Coronary artery (tissue), 2 donors: ENCODE results near the gene ZNF385B.
"Not testable (repeated sequence)": the region's sequence is repeated elsewhere in the genome, so short reads cannot be mapped to it uniquely, and the experiment has no call there.

ENCODE experiments used
- DNase-seq: peaks from one replicate; pipeline ENCODE4 v3.0.0-alpha.2; 2017; ENCODE audit warnings: low spot score
- H3K27ac ChIP-seq, 2 donors: fragments of 200-600 bp; sonication (generic); one replicate each; pipeline ENCODE4 v1.5.1; 2016 to 2019
- H3K4me3 ChIP-seq: fragments of 200-600 bp; sonication (generic); 2 replicates; pipeline ENCODE4 v1.5.1; 2016; ENCODE audit warnings: mild to moderate bottlenecking, moderate library complexity
- TF ChIP-seq, protein P1 (sequence below): fragments of 200-600 bp; sonication (generic); IDR thresholded peaks from one replicate; pipeline ENCODE4 v1.5.1; 2019; ENCODE audit warnings: antibody characterized with exemption

The ZNF385B gene

DNA sequence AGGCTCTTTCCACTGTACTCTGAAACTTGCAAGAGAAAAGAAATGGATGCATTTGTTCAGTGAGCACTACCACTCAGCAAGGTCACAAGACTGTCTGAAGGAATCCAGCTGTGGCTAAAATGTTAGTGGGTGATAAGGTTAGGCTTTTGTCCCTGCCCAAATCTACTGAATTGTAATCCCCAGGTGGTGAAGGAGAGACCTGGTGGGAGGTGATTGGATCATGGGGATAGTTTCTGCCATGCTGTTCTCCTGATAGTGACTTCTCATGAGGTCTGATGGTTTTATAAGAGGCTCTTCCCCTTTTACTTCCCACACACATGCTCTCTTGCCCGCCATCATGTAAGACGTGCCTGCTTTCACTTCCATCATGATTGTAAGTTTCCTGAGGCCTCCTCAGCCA is 68.2 kb downstream of the ZNF385B start:
- TF ChIP-seq, protein P1, sequence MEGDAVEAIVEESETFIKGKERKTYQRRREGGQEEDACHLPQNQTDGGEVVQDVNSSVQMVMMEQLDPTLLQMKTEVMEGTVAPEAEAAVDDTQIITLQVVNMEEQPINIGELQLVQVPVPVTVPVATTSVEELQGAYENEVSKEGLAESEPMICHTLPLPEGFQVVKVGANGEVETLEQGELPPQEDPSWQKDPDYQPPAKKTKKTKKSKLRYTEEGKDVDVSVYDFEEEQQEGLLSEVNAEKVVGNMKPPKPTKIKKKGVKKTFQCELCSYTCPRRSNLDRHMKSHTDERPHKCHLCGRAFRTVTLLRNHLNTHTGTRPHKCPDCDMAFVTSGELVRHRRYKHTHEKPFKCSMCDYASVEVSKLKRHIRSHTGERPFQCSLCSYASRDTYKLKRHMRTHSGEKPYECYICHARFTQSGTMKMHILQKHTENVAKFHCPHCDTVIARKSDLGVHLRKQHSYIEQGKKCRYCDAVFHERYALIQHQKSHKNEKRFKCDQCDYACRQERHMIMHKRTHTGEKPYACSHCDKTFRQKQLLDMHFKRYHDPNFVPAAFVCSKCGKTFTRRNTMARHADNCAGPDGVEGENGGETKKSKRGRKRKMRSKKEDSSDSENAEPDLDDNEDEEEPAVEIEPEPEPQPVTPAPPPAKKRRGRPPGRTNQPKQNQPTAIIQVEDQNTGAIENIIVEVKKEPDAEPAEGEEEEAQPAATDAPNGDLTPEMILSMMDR: no peak
- no peak overlapping the region for H3K27ac ChIP-seq

DNA sequence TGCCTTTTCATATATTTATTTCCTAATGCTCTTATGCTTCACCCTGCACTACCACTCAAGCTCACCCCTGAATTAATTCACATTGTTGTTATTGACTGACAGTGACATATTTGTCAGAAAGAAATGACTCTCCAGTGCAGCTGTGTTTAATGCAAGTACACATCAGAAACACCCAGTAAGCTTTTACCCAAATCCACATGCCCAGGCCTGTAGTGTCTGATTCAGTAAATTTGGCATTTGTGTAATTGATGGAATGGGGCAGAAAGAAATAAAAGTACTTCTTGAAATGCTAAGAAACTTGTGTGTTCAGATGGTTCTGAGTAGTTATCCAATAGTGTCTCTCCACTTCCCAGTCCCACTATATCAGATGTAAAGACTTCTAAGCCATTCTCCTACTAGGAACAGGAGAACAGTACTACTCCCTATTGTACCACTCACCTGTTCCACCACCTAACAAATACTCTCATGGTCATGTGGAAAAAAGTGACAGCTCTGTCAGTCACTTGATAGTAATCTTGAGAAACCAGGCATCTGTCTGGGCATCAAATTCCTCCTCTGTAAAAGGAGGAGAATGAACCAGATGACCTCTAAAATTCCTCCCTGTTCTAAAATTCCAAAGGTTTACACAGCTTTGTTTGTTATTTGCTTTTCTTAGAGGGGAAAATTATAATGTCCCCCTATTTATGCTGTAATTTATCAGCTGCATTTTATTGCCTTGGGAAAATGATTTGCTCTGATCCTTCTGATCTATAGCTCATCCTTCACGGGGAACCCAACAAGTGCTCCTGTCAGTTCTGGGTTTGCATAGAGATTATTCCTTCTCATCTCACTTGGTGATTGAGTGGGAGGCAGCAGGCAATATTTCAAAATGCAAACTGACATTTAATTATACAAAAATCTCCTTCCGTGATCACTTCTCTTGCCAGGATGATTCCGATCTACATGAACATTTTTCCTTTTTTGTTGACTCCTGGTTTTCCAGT is 70.9 kb downstream of the ZNF385B start:
- Histone ChIP-seq H3K4me3 (no peak overlapping the region), H3K27ac (no peak overlapping the region)
- DNase-seq: no peak
- TF ChIP-seq, protein P1: no peak

More for the DNA sequence above, 68.2 kb downstream of the ZNF385B start:
- no peak overlapping the region for H3K4me3 ChIP-seq
- no peak for DNase-seq

DNA sequence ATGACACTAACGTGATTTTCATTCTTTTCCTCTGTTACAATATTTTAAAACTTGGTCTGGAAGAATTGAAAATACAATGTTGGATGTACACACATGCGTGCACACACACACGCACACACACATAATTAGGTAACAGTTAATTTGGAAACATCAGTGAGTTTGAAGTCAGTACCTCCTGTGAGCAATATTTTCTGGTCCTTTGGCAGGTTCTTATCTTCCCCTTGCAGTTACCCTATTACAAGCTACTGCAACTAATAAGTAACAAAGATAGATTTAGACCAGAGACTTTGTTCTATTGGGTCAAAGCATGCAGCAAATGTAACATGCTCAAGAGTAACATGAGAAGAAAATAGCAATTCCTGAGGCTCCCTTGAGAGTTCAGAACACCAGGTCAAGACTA is 73.3 kb downstream of the ZNF385B start:
- H3K4me3 ChIP-seq: no peak overlapping the region
- TF ChIP-seq, protein P1: no peak
- H3K27ac ChIP-seq: no peak overlapping the region
- no peak for DNase-seq

DNA sequence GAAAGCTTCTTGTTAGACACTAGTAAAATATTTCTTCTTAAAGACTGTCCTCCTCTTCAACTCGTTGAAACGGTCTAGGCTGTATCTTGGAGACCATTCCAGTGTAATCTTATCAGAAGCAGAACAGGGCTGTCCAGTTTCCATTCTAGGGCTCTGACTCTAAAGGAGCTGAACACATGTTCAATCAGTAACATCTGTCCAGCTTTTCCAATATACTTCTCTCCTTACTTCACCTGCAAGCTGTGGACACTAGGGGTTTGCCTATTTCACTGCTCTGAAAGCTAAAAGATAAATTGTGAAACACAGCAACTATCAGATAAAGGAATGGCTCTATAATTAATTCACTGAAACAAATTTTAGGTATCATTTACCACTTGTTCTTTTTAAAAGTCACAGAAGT is 73.8 kb downstream of the ZNF385B start:
- TF ChIP-seq, protein P1: no peak

DNA sequence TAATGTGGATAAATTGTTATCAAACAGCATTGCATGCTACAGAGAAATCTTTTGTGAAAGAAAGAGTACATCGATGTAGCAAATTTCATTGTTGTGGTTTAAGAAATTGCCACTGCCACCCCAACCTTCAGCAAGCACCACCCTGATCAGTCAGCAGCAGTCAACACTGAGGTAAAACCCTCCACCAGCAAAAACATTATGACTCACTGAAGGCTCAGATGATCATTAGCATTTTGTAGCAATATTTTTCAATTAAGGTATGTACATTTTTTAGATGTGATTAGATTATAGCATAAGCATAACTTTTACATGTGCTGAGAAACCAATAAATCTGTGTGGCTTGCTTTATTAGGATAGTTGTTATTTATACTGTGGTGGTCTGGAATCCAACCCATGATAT is 75.5 kb downstream of the ZNF385B start:
- Histone ChIP-seq H3K27ac (no peak overlapping the region), H3K4me3 (no peak overlapping the region)
- TF ChIP-seq, protein P1: no peak
- no peak for DNase-seq

More for the DNA sequence above, 73.8 kb downstream of the ZNF385B start:
- no peak for DNase-seq
- H3K4me3 ChIP-seq: no peak overlapping the region
- H3K27ac ChIP-seq: no peak overlapping the region

DNA sequence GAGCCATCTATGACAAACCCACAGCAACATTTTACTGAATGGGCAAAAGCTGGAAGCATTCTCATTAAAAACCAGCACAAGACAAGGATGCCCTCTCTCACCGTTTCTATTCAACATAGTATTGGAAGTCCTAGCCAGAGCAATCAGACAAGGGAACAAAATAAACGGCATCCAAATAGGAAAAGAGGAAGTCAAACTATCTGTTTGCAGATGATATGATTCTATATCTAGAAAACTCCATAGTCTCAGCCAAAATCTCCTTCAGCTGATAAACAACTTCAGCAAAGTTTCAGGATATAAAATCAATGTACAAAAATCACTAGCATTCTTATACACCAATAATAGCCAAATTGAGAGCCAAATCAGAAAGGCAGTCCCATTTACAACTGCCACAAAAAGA is 79.1 kb downstream of the ZNF385B start:
- not testable (repeated sequence) for H3K27ac ChIP-seq, H3K4me3 ChIP-seq, DNase-seq

DNA sequence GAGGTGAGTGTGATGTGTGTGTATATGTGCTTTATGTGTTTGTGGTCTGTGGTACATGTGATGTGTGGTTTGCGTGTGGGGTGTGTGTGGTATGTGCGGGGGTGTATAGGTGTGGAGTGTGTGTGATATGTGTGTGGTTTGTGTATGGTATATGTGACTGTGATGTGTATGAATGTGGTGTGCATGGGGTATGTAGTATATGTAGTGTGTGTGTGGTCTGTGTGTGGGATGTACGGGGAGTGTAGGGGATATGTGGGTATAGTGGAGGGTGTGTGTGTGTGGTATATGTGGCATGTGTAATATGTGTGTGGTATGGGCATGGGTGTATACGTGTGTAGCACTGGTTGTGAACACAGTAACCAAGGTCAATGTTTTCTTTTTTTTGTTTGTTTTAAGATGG is 87.4 kb downstream of the ZNF385B start:
- TF ChIP-seq, protein P1: no peak
- no peak overlapping the region for H3K4me3 ChIP-seq
- DNase-seq: no peak
- no peak overlapping the region for H3K27ac ChIP-seq
